H9 (cell line): ENCODE results near the gene ZNF354B. TPM values are rescaled to one million over a fixed set of nuclear protein-coding genes. Genes with fewer than 3 reads are reported as not detected.

Experiments used
- DNase-seq: peaks from one replicate; pipeline ENCODE4 v3.0.0-alpha.2; 2017
- H2AFZ ChIP-seq: one replicate; pipeline ENCODE4 v1.6.1; 2013; ENCODE audit warnings: mild to moderate bottlenecking, low read length, control low read depth, moderate library complexity
- H2AK5ac ChIP-seq: 2 replicates; pipeline ENCODE4 v1.6.1; 2013; ENCODE audit warnings: low read length, control low read depth, mixed read lengths; ENCODE audit not compliant: insufficient read length
- H2BK120ac ChIP-seq: one replicate; pipeline ENCODE4 v1.6.1; 2013; ENCODE audit warnings: low read depth, mild to moderate bottlenecking, low read length, control low read depth, inconsistent platforms; ENCODE audit not compliant: poor library complexity, severe bottlenecking
- H2BK12ac ChIP-seq: 2 replicates; pipeline ENCODE4 v1.6.1; 2013; ENCODE audit warnings: low read length, control low read depth, mixed read lengths, low read depth; ENCODE audit not compliant: insufficient read length
- H2BK15ac ChIP-seq: 2 replicates; pipeline ENCODE4 v1.6.1; 2013; ENCODE audit warnings: low read depth, low read length, control low read depth
- H2BK20ac ChIP-seq: one replicate; pipeline ENCODE4 v1.6.1; 2013; ENCODE audit warnings: low read depth, mild to moderate bottlenecking, low read length, control low read depth, inconsistent platforms; ENCODE audit not compliant: poor library complexity, severe bottlenecking
- H2BK5ac ChIP-seq: 2 replicates; pipeline ENCODE4 v1.6.1; 2013; ENCODE audit warnings: low read length, control low read depth, mixed read lengths; ENCODE audit not compliant: insufficient read length
- H3K14ac ChIP-seq: 2 replicates; pipeline ENCODE4 v1.6.1; 2013; ENCODE audit warnings: low read length, control low read depth; ENCODE audit not compliant: insufficient read depth
- H3K18ac ChIP-seq: 2 replicates; pipeline ENCODE4 v1.6.1; 2013; ENCODE audit warnings: low read depth, mild to moderate bottlenecking, mixed read lengths, low read length, control low read depth; ENCODE audit not compliant: insufficient read length
- H3K23ac ChIP-seq: 2 replicates; pipeline ENCODE4 v1.6.1; 2013; ENCODE audit warnings: low read length, control low read depth, mixed read lengths, low read depth; ENCODE audit not compliant: insufficient read length
- H3K23me2 ChIP-seq: 2 replicates; pipeline ENCODE4 v1.6.1; 2013; ENCODE audit warnings: low read depth, mild to moderate bottlenecking, mixed read lengths, low read length, control low read depth; ENCODE audit not compliant: insufficient read length, poor library complexity, severe bottlenecking
- H3K27ac ChIP-seq: 2 replicates; pipeline ENCODE4 v1.5.1; 2013; ENCODE audit warnings: low read length, control low read depth, mixed read lengths, low read depth; ENCODE audit not compliant: insufficient read length
- H3K27me3 ChIP-seq: 2 replicates; pipeline ENCODE4 v1.6.1; 2013; ENCODE audit warnings: low read length, control low read depth, inconsistent platforms; ENCODE audit not compliant: insufficient read depth
- H3K4ac ChIP-seq: 2 replicates; pipeline ENCODE4 v1.6.1; 2013; ENCODE audit warnings: low read depth, mild to moderate bottlenecking, control low read depth, inconsistent platforms, low read length, moderate library complexity
- H3K4me1 ChIP-seq: 2 replicates; pipeline ENCODE4 v1.6.1; 2013; ENCODE audit warnings: low read length, control low read depth, inconsistent platforms; ENCODE audit not compliant: insufficient read depth
- H3K4me2 ChIP-seq: 2 replicates; pipeline ENCODE4 v1.6.1; 2013; ENCODE audit warnings: low read length, control low read depth, mixed read lengths; ENCODE audit not compliant: insufficient read length, insufficient read depth
- H3K56ac ChIP-seq: 2 replicates; pipeline ENCODE4 v1.6.1; 2013; ENCODE audit warnings: low read depth, mild to moderate bottlenecking, mixed read lengths, low read length, control low read depth; ENCODE audit not compliant: insufficient read length
- H3K79me1 ChIP-seq: 2 replicates; pipeline ENCODE4 v1.6.1; 2013; ENCODE audit warnings: low read depth, mild to moderate bottlenecking, moderate library complexity, low read length, control low read depth, inconsistent platforms; ENCODE audit not compliant: insufficient read depth, poor library complexity, severe bottlenecking
- H3K79me2 ChIP-seq: 2 replicates; pipeline ENCODE4 v1.6.1; 2013; ENCODE audit warnings: low read length, control low read depth, inconsistent platforms; ENCODE audit not compliant: insufficient read depth
- H3K9ac ChIP-seq: 2 replicates; pipeline ENCODE4 v1.6.1; 2013; ENCODE audit warnings: low read length, control low read depth, mixed read lengths; ENCODE audit not compliant: insufficient read length; ENCODE audit errors: extremely low read depth
- H3K9me3 ChIP-seq: one replicate; pipeline ENCODE4 v1.6.1; 2013; ENCODE audit warnings: low read depth, low read length, inconsistent platforms; ENCODE audit not compliant: control insufficient read depth
- H3T11ph ChIP-seq: one replicate; pipeline ENCODE4 v1.6.1; 2013; ENCODE audit warnings: mild to moderate bottlenecking, low read length, control low read depth, inconsistent platforms
- H4K20me1 ChIP-seq: one replicate; pipeline ENCODE4 v1.6.1; 2013; ENCODE audit not compliant: control insufficient read depth, insufficient read length, insufficient read depth
- H4K5ac ChIP-seq: 2 replicates; pipeline ENCODE4 v1.6.1; 2013; ENCODE audit warnings: low read depth, mild to moderate bottlenecking, mixed read lengths, low read length, control low read depth; ENCODE audit not compliant: insufficient read length
- H4K8ac ChIP-seq: replicated peaks from 2 replicates; pipeline ENCODE4 v1.6.1; 2013; ENCODE audit warnings: low read length, control low read depth, mixed read lengths, low read depth; ENCODE audit not compliant: insufficient read length
- H4K91ac ChIP-seq: 2 replicates; pipeline ENCODE4 v1.6.1; 2013; ENCODE audit warnings: low read depth, mild to moderate bottlenecking, moderate library complexity, mixed read lengths, low read length, control low read depth; ENCODE audit not compliant: insufficient read length
- H3K27ac Mint-ChIP-seq, 3 experiments: 2 replicates in 2 of 3; 3 replicates in 1 of 3; pipeline ENCODE4 v1.8.0; 2020 to 2021; ENCODE audit warnings: mixed read lengths in 3 of 3, mild to moderate bottlenecking in 1 of 3, moderate library complexity in 1 of 3
- H3K27me3 Mint-ChIP-seq: 2 replicates; pipeline ENCODE4 v1.8.0; 2021; ENCODE audit warnings: low read depth, mild to moderate bottlenecking, moderate library complexity, mixed read lengths
- H3K36me3 Mint-ChIP-seq, 3 experiments: 2 replicates in 2 of 3; 3 replicates in 1 of 3; pipeline ENCODE4 v1.8.0; 2020 to 2021; ENCODE audit warnings: low read depth in 3 of 3, mixed read lengths in 3 of 3; ENCODE audit not compliant: insufficient read depth in 1 of 3
- H3K4me1 Mint-ChIP-seq, 2 experiments: 2 replicates each; pipeline ENCODE4 v1.8.0; 2020; ENCODE audit warnings: mixed read lengths in 2 of 2
- H3K4me3 Mint-ChIP-seq, 2 experiments: 2 replicates in 1 of 2; 3 replicates in 1 of 2; pipeline ENCODE4 v1.8.0; 2020 to 2021; ENCODE audit warnings: mild to moderate bottlenecking in 2 of 2, mixed read lengths in 2 of 2, moderate library complexity in 1 of 2
- H3K9me3 Mint-ChIP-seq, 2 experiments: 2 replicates in 1 of 2; 3 replicates in 1 of 2; pipeline ENCODE4 v1.8.0; 2020; ENCODE audit warnings: mild to moderate bottlenecking in 2 of 2, mixed read lengths in 2 of 2, moderate library complexity in 1 of 2
- CTCF ChIP-seq: fragments of 200-600 bp; sonication (generic); conservative IDR thresholded peaks from 3 replicates; pipeline ENCODE4 v1.8.0; 2021; ENCODE audit warnings: antibody characterized with exemption, mild to moderate bottlenecking
- WGBS: extraction: QIAGEN DNeasy Blood & Tissue Kit; methylation state at CpG from one replicate; pipeline ENCODE4 v1.1.7; 2013; ENCODE audit warnings: missing lambda C conversion rate, low lambda C conversion rate, mixed read lengths; ENCODE audit not compliant: insufficient read length; ENCODE audit errors: extremely low coverage; 5-methylcytosine and 5-hydroxymethylcytosine counted together
- total RNA-seq: library from RNA; stranded (reverse); gene quantifications from 2 replicates; pipeline ENCODE4 v1.2.1, GENCODE V29; 2021

ZNF354B gene
- total RNA-seq, 1 experiment from 2014 or later: 20.6 TPM

GRCh38 chr5:178869577-178869976, 9.8 kb downstream of the ZNF354B start:
- H3K18ac ChIP-seq: no peak overlapping the region
- no peak overlapping the region for H2AFZ ChIP-seq
- H3K4me1 ChIP-seq: no peaks in the 10 kb centered on the region
- no peak overlapping the region for H3K9ac ChIP-seq
- H3K56ac ChIP-seq: no peak overlapping the region
- H3K14ac ChIP-seq: no peak overlapping the region
- no peak overlapping the region for H2BK120ac ChIP-seq
- H3K79me2 ChIP-seq: no peaks in the 10 kb centered on the region
- no peak for DNase-seq
- no peak overlapping the region for H3K27ac ChIP-seq
- no peak overlapping the region for H3K27ac Mint-ChIP-seq
- no peak overlapping the region for H3K4me3 Mint-ChIP-seq
- no peak for TF ChIP-seq CTCF
- H4K91ac ChIP-seq: no peak overlapping the region
- no CpG with 5 or more reads among the region's 8 CpGs for WGBS
- no peaks in the 10 kb centered on the region for H3K27me3 ChIP-seq
- no peak overlapping the region for H2BK12ac ChIP-seq
- no peak overlapping the region for H2AK5ac ChIP-seq
- H3K27me3 Mint-ChIP-seq: no peaks in the 10 kb centered on the region
- no peak overlapping the region for H4K8ac ChIP-seq
- no peak overlapping the region for H3T11ph ChIP-seq
- peaks cover 81 to 85% (median 82%) of the 10 kb centered on the region in 3 experiments for H3K36me3 Mint-ChIP-seq
- no peaks in the 10 kb centered on the region for H3K9me3 ChIP-seq
- no peak overlapping the region for H2BK20ac ChIP-seq
- H3K23ac ChIP-seq: no peak overlapping the region
- no peak overlapping the region for H3K4me2 ChIP-seq
- H3K4me1 Mint-ChIP-seq: no peaks in the 10 kb centered on the region
- peaks cover 16 to 34% of the 10 kb centered on the region in 2 experiments for H3K9me3 Mint-ChIP-seq
- H3K23me2 ChIP-seq: no peaks in the 10 kb centered on the region
- no peak overlapping the region for H2BK15ac ChIP-seq
- no peak overlapping the region for H3K4ac ChIP-seq
- H4K5ac ChIP-seq: no peak overlapping the region
- no peak overlapping the region for H2BK5ac ChIP-seq
- H4K20me1 ChIP-seq: no peaks in the 10 kb centered on the region
- H3K79me1 ChIP-seq: no peaks in the 10 kb centered on the region
